ENCODE data around the gene ARHGAP26. TPM values are rescaled to one million over a fixed set of nuclear protein-coding genes. Genes with fewer than 3 reads are reported as not detected.

The ARHGAP26 gene
- total RNA-seq, 4 donors from 2014 or later, result 35.0 to 72.2 (median 44.0) TPM

DNA sequence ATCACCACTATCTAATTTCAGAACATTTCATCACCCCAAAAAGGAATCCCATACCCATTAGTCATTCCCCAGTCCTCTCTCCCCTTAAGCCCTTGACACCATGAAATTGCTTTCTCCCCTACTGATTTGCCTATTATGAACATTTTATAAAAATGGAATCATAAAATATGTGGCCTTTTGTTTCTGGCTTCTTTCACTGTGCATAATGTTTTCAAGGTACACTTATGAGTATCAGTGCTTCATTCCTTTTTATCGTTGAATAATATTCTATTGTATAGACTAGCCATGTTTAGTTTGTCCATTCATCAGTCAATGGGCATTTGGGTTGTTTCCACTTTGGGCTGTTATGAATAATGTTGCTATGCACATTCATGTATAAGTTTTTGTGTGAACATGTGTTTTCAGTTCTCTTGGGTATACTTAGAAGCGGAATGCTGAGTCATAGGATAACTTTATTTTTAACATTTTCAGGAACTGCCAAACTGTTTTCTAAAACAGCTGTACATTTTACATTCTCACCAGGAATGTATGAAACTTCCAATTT, 43.9 kb upstream of the ARHGAP26 start:
- TF ChIP-seq, protein P1, sequence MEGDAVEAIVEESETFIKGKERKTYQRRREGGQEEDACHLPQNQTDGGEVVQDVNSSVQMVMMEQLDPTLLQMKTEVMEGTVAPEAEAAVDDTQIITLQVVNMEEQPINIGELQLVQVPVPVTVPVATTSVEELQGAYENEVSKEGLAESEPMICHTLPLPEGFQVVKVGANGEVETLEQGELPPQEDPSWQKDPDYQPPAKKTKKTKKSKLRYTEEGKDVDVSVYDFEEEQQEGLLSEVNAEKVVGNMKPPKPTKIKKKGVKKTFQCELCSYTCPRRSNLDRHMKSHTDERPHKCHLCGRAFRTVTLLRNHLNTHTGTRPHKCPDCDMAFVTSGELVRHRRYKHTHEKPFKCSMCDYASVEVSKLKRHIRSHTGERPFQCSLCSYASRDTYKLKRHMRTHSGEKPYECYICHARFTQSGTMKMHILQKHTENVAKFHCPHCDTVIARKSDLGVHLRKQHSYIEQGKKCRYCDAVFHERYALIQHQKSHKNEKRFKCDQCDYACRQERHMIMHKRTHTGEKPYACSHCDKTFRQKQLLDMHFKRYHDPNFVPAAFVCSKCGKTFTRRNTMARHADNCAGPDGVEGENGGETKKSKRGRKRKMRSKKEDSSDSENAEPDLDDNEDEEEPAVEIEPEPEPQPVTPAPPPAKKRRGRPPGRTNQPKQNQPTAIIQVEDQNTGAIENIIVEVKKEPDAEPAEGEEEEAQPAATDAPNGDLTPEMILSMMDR (IDR thresholded peaks at IDR 0.05; ENCODE audit: low read depth), result no peak

DNA sequence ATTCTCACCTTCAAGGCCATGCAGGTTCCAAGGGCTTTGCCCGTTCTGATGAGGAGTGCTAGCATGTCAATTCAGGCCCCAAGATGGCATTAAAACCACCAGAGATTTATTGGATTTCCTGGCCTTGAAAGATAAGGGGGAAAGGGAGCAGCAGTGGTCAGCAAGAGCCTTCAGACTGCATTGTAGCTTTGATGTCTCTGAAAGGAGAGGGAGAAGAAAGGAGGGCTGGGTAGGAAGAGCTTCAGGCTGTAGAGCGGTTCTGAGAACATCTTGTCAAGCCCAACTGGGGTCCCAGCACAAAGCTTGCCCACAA, 42.5 kb upstream of the ARHGAP26 start:
- TF ChIP-seq, protein P1 (IDR thresholded peaks at IDR 0.05; ENCODE audit: low read depth), result no peak

DNA sequence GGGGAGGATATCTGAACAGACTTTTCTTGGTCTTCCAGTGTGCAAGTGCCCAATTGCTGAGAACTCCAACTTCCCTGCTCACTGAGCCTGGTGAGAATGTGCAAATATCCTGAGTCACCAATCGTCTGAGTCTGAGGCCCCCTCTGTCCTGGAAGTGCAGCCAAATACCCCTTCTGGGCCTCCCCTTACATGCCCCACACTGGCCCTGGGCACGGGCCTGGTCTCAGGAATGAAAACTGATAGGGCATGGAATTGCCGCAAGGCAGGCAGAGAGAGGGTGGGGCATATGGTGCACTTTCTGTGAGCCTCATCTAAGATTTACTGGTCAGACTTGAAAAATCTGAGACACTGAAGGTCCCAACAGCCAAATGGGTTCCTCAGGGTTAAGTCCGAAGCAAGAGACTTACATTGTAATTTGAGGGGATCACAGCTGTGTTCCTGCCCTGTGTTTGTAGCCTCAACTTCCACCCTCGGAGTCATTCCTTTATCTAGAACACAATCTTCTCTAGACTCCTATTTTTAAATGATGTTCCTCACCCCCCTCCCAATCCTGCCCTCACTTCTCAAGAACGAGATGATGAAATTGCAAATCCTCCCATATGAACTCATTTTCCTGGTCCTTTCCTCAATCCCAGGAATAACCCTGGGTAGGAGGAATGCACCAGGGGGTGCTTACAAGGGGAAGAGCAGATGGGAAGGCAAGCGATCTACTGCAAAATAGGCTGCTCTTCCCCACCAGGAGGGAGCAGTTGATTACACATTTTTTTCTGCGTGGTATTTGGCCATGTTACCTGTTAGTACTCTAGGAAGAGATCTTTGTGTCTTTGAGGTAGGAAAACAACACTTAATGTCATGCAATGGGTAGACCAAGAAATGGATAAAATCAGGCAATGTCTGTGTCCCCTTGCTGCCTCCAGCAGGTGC, 34.6 kb upstream of the ARHGAP26 start:
- TF ChIP-seq, protein P1 (IDR thresholded peaks at IDR 0.05; ENCODE audit: low read depth), result no peak

DNA sequence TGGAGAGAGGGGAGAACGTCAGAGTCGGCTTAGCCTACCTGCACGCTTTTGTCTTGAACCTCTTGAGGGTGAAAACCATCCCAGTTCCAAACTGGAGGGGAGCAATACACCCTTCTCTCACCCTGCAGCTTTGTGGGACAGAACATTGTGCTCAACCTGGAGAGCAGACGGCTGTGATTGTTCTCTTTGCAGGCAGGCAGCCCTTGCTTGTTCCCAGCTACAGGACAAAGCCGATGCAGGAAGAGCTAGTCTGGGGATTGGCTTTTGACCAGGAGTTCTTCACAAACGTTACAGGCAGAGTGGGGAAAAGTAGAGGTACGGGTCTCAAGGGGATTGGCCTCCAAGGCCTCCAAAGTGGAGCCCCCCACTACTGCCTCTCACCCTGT, 33.9 kb upstream of the ARHGAP26 start:
- TF ChIP-seq, protein P1 (IDR thresholded peaks at IDR 0.05; ENCODE audit: low read depth), result no peak

DNA sequence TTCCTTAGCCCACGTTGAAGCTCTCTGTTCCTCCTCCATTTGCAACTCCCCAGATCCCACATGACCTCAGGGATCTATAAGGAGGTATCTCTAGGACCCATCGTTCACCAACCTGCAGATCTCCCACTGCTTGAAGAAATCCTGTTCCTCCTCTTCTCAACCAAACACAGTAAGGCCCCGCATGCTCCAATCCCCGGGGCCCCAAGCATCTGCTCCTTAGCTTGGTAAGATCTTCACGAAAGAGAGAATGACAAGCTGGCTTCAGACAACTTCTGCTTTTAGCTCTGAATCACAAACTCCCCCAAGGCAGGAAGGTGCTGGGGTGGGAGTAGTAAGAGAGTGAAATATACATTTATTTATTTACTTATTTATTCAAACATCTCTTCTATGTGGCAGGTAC, 33.0 kb upstream of the ARHGAP26 start:
- TF ChIP-seq, protein P1 (IDR thresholded peaks at IDR 0.05; ENCODE audit: low read depth), result no peak

DNA sequence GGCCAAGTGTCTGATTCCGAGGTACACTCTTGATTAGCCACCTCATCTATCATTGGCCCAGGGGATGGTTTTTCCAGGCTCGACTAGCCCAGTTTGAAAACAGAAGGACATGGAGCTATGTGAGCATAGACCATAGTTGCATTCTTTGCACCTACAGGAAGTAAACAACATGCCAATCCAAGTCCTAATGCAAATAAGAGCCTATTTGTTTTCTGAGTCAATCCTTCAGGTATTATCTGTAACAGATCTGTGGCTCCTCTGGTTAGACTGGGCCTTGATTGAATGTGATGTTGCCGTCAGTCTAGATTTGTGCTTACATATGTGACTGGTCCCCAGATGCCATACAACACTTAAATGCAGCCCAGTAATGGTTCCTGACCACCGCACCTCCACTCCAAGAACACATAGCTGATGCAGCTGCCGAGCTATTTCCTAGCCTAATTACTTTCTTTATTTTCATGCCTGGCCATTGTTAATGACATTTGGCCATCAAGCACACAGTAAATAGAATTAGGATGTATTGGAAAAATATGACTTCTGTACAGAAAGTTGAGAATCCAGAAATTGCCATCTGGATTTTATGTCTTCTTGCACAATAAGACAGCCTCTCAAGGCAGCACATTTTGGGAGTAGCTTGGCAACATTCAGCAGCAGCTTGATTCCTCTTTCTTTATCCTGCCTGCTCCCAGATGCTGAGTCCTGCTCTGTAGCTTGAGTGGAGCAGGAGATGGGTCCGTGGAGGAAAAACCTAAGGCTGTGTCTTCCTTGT, 29.5 kb upstream of the ARHGAP26 start:
- TF ChIP-seq, protein P1 (IDR thresholded peaks at IDR 0.05; ENCODE audit: low read depth), result no peak
